ENCODE data around the gene PIK3AP1. TPM values are rescaled to one million over a fixed set of nuclear protein-coding genes. Genes with fewer than 3 reads are reported as not detected.

PIK3AP1 gene
- total RNA-seq, 1 experiment from 2014 or later, result 1.7 TPM

DNA sequence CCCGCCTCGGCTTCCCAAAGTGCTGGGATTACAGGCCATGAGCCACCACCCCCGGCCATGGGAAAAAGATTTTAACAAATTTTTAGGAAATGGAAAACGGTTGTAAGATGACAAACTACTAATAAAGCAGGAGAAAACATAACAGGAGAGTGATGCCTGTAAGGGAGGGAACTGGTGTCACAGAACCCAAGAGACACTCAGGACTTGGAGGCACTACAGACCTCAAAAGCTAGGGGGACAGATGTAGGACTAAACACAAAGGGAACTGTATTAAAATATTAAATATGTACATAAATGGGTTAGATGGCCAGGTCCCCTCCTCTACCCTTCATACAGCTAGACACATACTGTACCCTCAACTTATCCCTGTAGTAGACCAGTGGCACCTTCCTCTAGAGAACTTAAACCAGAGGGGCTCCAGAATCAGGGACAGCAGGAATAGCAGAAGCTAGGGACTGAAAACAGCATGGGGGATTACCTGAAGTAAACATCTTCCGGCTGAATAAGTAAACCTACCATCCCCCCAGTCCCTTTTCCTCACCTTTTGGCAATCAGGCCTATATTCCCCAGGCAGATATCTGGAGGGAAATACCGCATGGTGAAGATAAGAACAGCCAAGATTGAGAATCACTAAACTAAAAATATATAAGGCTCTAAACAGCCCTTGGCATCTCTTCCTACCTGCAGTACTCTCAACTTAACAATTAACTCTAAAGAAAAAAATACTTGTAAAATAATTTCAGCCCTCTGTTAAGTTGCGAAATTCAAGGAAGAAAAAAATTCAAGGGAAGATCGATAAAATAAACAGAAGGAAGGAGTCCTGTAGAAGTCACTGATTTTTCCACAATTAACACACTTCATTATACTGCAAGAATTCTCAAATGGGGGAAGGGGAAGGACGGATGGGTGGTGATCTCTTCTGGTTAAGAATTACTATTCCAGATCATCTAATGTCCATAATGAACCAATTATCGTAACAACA, 149.0 kb downstream of the PIK3AP1 start:
- Histone ChIP-seq H3K27me3 (ENCODE audit: insufficient read depth, low read length) (no peaks in the 10 kb centered on the region), H3K27ac (ENCODE audit: insufficient read length, low read depth, low read length) (no peak overlapping the region), H2BK5ac (ENCODE audit: insufficient read length, low read length) (no peak overlapping the region), H2AK5ac (ENCODE audit: insufficient read length, low read length) (no peak overlapping the region), H3K4me2 (ENCODE audit: insufficient read depth, insufficient read length, low read length) (no peak overlapping the region), H3K79me2 (ENCODE audit: insufficient read depth, low read length) (peaks cover 9% of the 10 kb centered on the region; the same call in 1 of the 2 replicates), H3K79me1 (ENCODE audit: insufficient read depth, low read depth, low read length, poor library complexity, severe bottlenecking) (peaks cover 3% of the 10 kb centered on the region), H3K23me2 (ENCODE audit: insufficient read length, low read depth, low read length, poor library complexity, severe bottlenecking) (no peaks in the 10 kb centered on the region), H2AFZ (ENCODE audit: low read length) (no peak overlapping the region), H4K20me1 (ENCODE audit: control insufficient read depth, insufficient read depth, insufficient read length) (no peaks in the 10 kb centered on the region), H3T11ph (ENCODE audit: low read length) (no peak overlapping the region), H3K56ac (ENCODE audit: insufficient read length, low read depth, low read length) (no peak overlapping the region), H2BK12ac (ENCODE audit: insufficient read length, low read depth, low read length) (no peak overlapping the region), H3K4me1 (ENCODE audit: insufficient read depth, low read length) (no peaks in the 10 kb centered on the region), H4K5ac (ENCODE audit: insufficient read length, low read depth, low read length) (no peak overlapping the region), H3K4ac (ENCODE audit: low read depth, low read length) (no peak overlapping the region), H2BK120ac (ENCODE audit: low read depth, low read length, poor library complexity, severe bottlenecking) (no peak overlapping the region), H3K23ac (ENCODE audit: insufficient read length, low read depth, low read length) (no peak overlapping the region), H3K9ac (ENCODE audit: extremely low read depth, insufficient read length, low read length) (no peak overlapping the region), H2BK20ac (ENCODE audit: low read depth, low read length, poor library complexity, severe bottlenecking) (no peak overlapping the region), H3K9me3 (ENCODE audit: control insufficient read depth, low read depth, low read length) (no peaks in the 10 kb centered on the region), H3K14ac (ENCODE audit: insufficient read depth, low read length) (no peak overlapping the region), H4K91ac (ENCODE audit: insufficient read length, low read depth, low read length) (no peak overlapping the region), H3K18ac (ENCODE audit: insufficient read length, low read depth, low read length) (no peak overlapping the region), H4K8ac (replicated peaks; ENCODE audit: insufficient read length, low read depth, low read length) (no peak overlapping the region), H2BK15ac (ENCODE audit: low read depth, low read length) (no peak overlapping the region)
- DNase-seq, result no peak
- Mint-ChIP-seq H3K27ac (peak overlapping the region; percentile 5 to 85 (median 55); a peak in 6 of 7 replicates), H3K9me3 (no peaks in the 10 kb centered on the region), H3K4me1 (peaks cover 21 to 28% of the 10 kb centered on the region in 2 experiments), H3K36me3 (ENCODE audit: insufficient read depth in 1 of 3, low read depth in 3 of 3) (peaks cover 18 to 37% (median 34%) of the 10 kb centered on the region in 3 experiments), H3K27me3 (ENCODE audit: low read depth) (no peaks in the 10 kb centered on the region), H3K4me3 (peak overlapping the region in 1 of 2 experiments; percentile 3; a peak in 1 of 5 replicates)
- TF ChIP-seq, protein P1, sequence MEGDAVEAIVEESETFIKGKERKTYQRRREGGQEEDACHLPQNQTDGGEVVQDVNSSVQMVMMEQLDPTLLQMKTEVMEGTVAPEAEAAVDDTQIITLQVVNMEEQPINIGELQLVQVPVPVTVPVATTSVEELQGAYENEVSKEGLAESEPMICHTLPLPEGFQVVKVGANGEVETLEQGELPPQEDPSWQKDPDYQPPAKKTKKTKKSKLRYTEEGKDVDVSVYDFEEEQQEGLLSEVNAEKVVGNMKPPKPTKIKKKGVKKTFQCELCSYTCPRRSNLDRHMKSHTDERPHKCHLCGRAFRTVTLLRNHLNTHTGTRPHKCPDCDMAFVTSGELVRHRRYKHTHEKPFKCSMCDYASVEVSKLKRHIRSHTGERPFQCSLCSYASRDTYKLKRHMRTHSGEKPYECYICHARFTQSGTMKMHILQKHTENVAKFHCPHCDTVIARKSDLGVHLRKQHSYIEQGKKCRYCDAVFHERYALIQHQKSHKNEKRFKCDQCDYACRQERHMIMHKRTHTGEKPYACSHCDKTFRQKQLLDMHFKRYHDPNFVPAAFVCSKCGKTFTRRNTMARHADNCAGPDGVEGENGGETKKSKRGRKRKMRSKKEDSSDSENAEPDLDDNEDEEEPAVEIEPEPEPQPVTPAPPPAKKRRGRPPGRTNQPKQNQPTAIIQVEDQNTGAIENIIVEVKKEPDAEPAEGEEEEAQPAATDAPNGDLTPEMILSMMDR (conservative IDR thresholded peaks at IDR 0.05), result peak; percentile 44; the same call in 2 of the 3 replicates
- WGBS (ENCODE audit: extremely low coverage, insufficient read length, low lambda C conversion rate), result no CpG with 5 or more reads among the region's 10 CpGs

Data from H9 (cell line).